Measurements from ENCODE around the gene SLC6A8. TPM values are rescaled to one million over a fixed set of nuclear protein-coding genes. Genes with fewer than 3 reads are reported as not detected.
"Not testable (repeated sequence)": the region's sequence is repeated elsewhere in the genome, so short reads cannot be mapped to it uniquely, and the experiment has no call there.

The SLC6A8 gene
- total and polyA plus RNA-seq, 2 of the 4 experiments (the other 2 are of a cell fraction): 7.2 to 25.5 TPM

GRCh38 chrX:153742796-153743467, 55.2 kb downstream of the SLC6A8 start:
- H3K4me3 ChIP-seq (ENCODE audit: insufficient read depth, low read depth, low read length); H2BK15ac ChIP-seq (ENCODE audit: low read depth, low read length); H3K14ac ChIP-seq (replicated peaks; ENCODE audit: low read depth, low read length); H3K36me3 ChIP-seq (ENCODE audit: control insufficient read depth, insufficient read depth, low read length); POLR2A ChIA-PET (ENCODE audit: unreplicated experiment); H3K23ac ChIP-seq (ENCODE audit: low read depth, low read length); H3K4ac ChIP-seq (ENCODE audit: low read depth, low read length); H2AFZ ChIP-seq (replicated peaks; ENCODE audit: low read length, poor library complexity); ATAC-seq (ENCODE audit: low read depth); H4K8ac ChIP-seq (ENCODE audit: low read depth in 2 of 2, low read length in 2 of 2); H3K56ac ChIP-seq (ENCODE audit: extremely low read depth, insufficient read depth, low read length); H3K27me3 ChIP-seq (ENCODE audit: control insufficient read depth, insufficient read depth, low read length); DNase-seq; H3K9me3 ChIP-seq (ENCODE audit: control insufficient read depth, insufficient read depth, low read length); H3K4me1 ChIP-seq (ENCODE audit: control insufficient read depth, insufficient read depth, low read length); H3K4me2 ChIP-seq (ENCODE audit: low read depth, low read length); H4K91ac ChIP-seq (ENCODE audit: insufficient read depth, low read depth, low read length); H2AK9ac ChIP-seq (replicated peaks; ENCODE audit: low read depth, low read length, poor library complexity); H2BK120ac ChIP-seq (ENCODE audit: low read depth, low read length); BruUV-seq (replicated peaks); CTCF ChIA-PET; intact Hi-C loops (cut with micrococcal nuclease); H2BK20ac ChIP-seq (ENCODE audit: low read depth, low read length); dilution Hi-C loops (cut with HindIII; ENCODE audit: low sequenced_read_pairs, unreplicated experiment); H3K9me1 ChIP-seq (ENCODE audit: insufficient read depth, low read length); H4K5ac ChIP-seq (ENCODE audit: low read depth, low read length); H2BK5ac ChIP-seq (ENCODE audit: low read depth, low read length, poor library complexity, severe bottlenecking); H3K79me1 ChIP-seq (ENCODE audit: low read depth in 1 of 2, low read length in 2 of 2); H4K20me1 ChIP-seq (ENCODE audit: insufficient read depth, low read length); H3K9ac ChIP-seq (ENCODE audit: low read depth, low read length); H2AK5ac ChIP-seq (ENCODE audit: low read depth, low read length); in situ Hi-C loops (cut with MboI; ENCODE audit: low sequenced_read_pairs); H3K27ac ChIP-seq (ENCODE audit: insufficient read depth, low read length); H3K18ac ChIP-seq (ENCODE audit: low read depth, low read length): not testable (repeated sequence)
- WGBS, 2 experiments (ENCODE audit: extremely low coverage in 2 of 2, insufficient read length in 1 of 2): no CpG with 5 or more reads among the region's 32 CpGs

GRCh38 chrX:153743468-153744209, 55.9 kb downstream of the SLC6A8 start:
- ATAC-seq (ENCODE audit: low read depth): 0 out of 2 replicates have a peak, but pooled peaks have one; percentile 29
- H4K91ac ChIP-seq (ENCODE audit: insufficient read depth, low read depth, low read length); H3K4ac ChIP-seq (ENCODE audit: low read depth, low read length); H3K4me3 ChIP-seq (ENCODE audit: insufficient read depth, low read depth, low read length); H2BK5ac ChIP-seq (ENCODE audit: low read depth, low read length, poor library complexity, severe bottlenecking); H3K27me3 ChIP-seq (ENCODE audit: control insufficient read depth, insufficient read depth, low read length); H2BK15ac ChIP-seq (ENCODE audit: low read depth, low read length); H3K9me1 ChIP-seq (ENCODE audit: insufficient read depth, low read length); CTCF ChIA-PET; H3K14ac ChIP-seq (replicated peaks; ENCODE audit: low read depth, low read length); DNase-seq; intact Hi-C loops (cut with micrococcal nuclease); H3K4me2 ChIP-seq (ENCODE audit: low read depth, low read length); H4K5ac ChIP-seq (ENCODE audit: low read depth, low read length); H3K36me3 ChIP-seq (ENCODE audit: control insufficient read depth, insufficient read depth, low read length); BruUV-seq (replicated peaks); H4K20me1 ChIP-seq (ENCODE audit: insufficient read depth, low read length); H4K8ac ChIP-seq (ENCODE audit: low read depth in 2 of 2, low read length in 2 of 2); dilution Hi-C loops (cut with HindIII; ENCODE audit: low sequenced_read_pairs, unreplicated experiment); H3K27ac ChIP-seq (ENCODE audit: insufficient read depth, low read length); H3K79me1 ChIP-seq (ENCODE audit: low read depth in 1 of 2, low read length in 2 of 2); H2BK120ac ChIP-seq (ENCODE audit: low read depth, low read length); H2AK5ac ChIP-seq (ENCODE audit: low read depth, low read length); H3K9me3 ChIP-seq (ENCODE audit: control insufficient read depth, insufficient read depth, low read length); H3K23ac ChIP-seq (ENCODE audit: low read depth, low read length); H2BK20ac ChIP-seq (ENCODE audit: low read depth, low read length); H3K56ac ChIP-seq (ENCODE audit: extremely low read depth, insufficient read depth, low read length); H3K18ac ChIP-seq (ENCODE audit: low read depth, low read length); POLR2A ChIA-PET (ENCODE audit: unreplicated experiment); H2AK9ac ChIP-seq (replicated peaks; ENCODE audit: low read depth, low read length, poor library complexity); in situ Hi-C loops (cut with MboI; ENCODE audit: low sequenced_read_pairs); H3K4me1 ChIP-seq (ENCODE audit: control insufficient read depth, insufficient read depth, low read length); H2AFZ ChIP-seq (replicated peaks; ENCODE audit: low read length, poor library complexity); H3K9ac ChIP-seq (ENCODE audit: low read depth, low read length): not testable (repeated sequence)
- WGBS, 2 experiments (ENCODE audit: extremely low coverage in 2 of 2, insufficient read length in 1 of 2): 30% methylated on average over 2 of the region's 35 CpGs; no CpG with 5 or more reads in 1 of the 2 experiments
